ENCODE measurements around the gene TRIM43.
"Not testable (repeated sequence)": the region's sequence is repeated elsewhere in the genome, so short reads cannot be mapped to it uniquely, and the experiment has no call there.

The TRIM43 gene

DNA sequence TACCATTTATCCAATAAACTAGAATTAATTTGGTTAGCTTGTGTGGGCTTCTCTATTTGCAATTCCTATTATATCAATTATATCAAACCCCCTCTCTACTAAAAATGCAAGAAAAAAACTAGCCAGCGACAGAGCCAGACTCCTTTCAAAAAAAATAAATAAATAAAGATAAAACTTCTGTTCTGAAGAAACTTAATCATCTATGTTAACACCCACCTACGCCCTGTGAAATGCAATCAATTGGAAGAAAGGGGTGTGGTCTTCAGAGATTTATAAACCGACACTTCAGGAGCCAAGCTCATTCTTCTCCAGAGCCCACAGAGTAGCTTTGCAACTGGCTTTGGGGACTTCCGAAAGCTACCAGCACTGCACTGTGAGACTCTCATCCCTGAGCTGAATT is at the start of gene TRIM43:
TRIM43 (plus strand) TSS at position 301 of the 400 bp plus-strand sequence. CDS start 2,023 bp downstream, outside the sequence.
- not testable (repeated sequence) for DNase-seq

DNA sequence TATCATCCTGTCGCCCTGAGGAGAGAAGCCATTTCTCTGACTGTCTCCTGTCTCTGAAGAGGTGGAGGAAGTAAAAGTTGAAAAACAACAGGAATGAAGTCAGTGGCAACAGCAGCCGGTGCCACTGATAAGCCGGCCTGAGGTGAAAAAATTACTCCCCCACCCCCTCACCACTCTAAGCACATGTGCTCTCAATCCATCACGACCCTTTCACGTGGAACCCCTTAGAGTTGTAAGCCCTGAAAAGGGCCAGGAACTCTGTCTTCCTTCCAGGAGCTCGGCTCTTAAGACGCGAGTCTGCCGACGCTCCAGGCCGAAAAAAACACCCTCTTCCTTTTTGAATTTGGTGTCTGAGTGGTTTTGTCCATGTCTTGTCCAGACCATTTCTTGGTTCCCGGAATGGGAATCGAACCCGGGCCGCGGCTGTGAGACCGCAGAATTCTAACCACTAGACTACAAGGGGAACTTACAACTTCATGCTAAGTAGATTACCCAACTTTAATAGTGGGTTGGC is 40.7 kb upstream of the TRIM43 start:
- no peak for DNase-seq

DNA sequence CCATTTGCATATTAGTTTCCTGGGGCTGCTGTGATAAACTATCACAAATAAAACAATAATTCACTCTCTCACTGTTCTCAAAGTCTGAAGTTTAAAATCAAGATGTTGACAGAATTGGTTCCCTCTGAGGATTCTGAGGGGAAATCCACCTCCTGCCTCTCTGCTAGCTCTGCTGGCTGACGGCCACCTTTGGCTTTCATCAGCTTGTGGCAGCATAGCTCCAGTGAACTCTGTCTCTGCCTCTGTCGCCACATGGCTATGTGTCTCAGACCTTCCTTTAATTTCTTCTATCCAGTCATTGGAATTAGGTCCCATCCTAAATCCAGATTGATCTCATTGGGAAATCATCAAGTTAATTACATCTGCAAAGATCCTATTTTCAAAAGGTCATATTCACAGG is 38.9 kb upstream of the TRIM43 start:
- DNase-seq, result no peak

DNA sequence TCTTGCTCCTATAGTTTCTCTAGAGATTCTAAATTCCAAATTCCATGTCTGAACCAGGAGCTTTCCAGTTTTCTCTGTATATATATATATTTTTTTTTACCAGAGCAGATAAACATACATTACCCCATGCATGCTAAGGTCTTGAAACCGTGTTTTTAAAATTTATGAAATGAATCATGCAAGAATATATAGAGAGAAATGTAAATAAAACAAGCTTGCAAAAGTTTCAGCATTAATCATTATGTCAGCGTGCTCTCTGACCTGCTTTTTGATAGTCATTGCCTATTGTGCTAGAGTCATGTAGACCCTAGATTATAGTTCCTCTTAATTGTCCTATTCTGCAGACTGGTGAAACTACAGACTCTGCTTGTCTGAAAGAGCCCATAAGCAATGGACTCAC is 22.6 kb upstream of the TRIM43 start:
- no peak for DNase-seq

DNA sequence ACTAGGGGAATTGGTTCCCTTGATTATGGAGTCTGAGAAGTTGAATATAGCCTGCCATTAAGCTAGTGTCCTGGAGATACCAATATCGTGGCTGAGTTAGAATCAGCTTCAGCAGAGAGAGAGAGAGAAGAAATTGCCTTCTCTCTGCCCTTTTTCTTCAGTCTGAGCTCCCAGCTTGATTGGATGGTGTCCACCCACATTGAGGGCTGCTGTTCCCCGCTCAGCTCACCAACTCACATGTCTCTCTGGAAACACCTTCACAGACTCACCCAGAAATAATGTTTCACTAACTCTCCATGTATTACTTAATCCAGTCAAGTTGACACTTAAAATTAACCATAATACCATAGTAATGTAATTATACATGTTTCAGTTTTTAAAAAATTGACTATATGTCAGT is 17.9 kb upstream of the TRIM43 start:
- no peak for DNase-seq

DNA sequence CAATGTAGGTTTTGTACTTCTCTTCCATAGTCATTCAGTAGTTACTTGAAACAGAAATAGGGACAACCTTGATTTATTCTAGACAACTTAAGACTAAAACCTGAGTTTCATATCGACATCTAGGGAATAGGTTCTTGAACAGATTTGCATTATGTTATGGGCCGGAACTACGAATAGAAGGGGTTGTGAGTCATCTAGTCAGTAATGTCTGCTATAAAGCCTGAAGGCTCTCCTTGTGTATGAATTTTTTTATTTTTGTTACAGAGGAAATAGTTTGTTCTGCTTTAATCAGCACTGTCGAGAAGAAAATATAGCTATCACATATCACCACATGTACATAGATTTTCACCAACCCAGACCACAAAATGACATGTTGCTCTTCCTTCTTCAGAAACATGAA is 17.3 kb upstream of the TRIM43 start:
- no peak for DNase-seq

DNA sequence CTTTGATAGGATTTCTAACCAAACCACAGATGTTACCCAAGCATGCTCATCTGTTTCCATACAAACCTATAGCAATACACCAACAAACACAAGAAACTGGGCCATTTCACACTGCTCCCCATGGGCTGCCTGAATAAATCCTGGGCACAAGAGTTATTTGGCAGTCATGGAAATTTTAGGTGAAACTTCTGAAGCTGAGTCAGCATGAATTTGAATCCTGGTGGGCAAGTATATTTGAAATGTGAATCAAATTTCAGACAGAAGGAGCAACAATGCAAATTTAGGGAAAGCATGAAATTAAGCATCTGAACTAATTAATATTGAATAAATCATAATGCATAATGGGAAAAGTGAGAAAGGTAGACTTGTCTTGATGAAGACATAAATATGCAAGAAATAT is 15.9 kb upstream of the TRIM43 start:
- no peak for DNase-seq

DNA sequence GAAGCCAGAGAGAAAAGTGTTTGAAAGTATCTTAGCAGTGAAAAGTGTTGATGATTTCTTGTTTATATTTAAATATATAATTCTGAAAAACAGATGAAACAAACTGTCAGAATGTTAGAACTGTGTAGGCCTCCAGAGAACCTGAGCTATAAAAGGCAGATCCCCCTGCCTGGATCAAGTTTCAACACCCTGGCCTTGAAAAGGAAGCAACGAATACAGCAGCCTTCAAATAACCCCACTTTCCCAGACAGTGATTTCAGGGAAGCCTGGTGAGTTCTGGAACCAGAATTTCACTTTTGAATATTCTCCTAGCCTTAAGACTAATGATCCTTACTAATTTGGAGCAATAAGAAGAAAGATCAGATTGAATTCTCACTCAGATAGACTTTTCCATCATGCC is 13.3 kb upstream of the TRIM43 start:
- no peak for DNase-seq

DNA sequence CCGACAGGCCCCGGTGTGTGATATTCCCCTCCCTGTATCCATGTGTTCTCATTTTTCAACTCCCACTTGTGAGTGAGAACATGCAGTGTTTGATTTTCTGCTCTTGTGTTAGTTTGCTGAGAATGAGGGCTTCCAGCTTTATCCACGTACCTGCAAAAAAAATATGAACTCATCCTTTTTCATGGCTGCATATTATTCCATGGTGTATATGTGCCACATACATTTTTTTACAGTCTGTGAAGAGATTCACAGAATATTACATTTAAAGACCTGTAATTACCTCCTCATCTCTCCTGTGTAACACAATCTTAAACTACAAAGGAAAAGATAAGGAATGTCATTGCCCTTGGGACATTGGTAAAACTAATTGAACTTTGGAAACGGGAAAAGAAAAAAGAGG is 8.3 kb upstream of the TRIM43 start:
- not testable (repeated sequence) for DNase-seq

DNA sequence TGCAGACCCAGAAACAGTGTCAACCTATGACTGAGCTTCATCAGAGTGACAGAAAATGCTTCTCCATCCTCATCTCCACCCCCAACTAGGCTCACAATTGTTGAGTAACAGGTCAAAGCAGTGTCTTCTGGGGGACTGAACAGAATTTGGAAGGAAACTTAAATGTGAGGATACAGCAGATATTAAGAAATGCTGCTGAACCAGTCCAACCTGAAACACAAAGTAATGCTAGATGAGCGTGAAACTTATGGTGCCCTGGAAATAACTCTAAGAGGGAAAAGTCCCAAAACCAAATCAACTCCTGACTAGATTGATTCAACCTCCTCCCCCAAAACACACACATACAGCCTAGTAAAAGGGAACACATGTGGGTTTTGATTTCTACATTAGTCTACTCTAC is 7.5 kb upstream of the TRIM43 start:
- not testable (repeated sequence) for DNase-seq

DNA sequence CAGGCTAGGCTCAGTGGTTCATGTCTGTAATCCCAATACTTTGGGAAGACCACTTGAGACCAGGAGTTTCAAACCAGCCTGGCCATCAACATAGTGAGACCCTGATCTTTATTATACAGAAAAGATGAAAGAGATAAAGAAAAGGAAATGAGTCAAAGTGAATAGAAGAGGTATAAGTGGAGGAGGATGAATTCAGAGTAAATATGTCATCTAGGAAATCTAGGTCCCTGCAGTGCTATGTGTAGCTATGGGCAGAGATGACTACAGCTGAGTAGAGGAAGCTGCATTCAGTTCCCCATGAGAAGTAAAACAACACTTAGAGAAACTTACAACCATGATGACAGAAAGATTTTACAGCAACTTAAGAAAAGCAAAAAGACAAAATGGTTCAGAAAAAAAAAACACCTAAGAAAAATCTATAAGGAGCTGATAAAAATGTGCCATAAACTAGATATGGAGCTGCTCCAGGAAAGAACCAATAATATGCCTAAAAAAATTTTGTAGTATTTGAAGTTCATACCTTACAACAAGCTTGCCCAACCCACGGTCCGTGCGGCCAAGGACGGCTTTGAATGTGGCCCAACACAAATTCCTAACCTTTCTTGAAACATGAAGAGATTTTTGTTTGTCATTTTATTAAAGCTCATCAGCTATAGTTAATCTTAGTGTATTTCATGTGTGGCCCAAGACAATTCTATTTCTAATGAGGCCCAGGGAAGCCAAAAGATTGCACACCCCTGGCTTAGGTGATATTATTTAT is 1.8 kb upstream of the TRIM43 start:
- DNase-seq, result not testable (repeated sequence)

DNA sequence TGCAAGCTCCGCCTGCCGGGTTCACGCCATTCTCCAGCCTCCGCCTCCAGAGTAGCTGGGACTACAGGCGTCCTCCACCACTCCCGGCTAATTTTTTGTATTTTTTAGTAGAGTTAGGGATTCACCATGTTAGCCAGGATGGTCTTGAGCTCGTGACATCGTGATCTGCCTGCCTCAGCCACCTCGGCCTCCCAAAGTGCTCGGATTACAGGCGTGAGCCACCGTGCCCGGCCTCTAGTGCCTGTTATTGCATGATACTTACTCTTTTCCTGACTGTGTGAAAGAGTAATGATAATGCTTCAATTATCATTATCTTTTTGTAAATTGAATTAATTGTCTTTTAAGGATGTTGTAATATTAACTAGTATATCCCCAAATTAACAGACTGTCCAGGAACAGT is 1.2 kb downstream of the TRIM43 start:
- DNase-seq, result not testable (repeated sequence)

DNA sequence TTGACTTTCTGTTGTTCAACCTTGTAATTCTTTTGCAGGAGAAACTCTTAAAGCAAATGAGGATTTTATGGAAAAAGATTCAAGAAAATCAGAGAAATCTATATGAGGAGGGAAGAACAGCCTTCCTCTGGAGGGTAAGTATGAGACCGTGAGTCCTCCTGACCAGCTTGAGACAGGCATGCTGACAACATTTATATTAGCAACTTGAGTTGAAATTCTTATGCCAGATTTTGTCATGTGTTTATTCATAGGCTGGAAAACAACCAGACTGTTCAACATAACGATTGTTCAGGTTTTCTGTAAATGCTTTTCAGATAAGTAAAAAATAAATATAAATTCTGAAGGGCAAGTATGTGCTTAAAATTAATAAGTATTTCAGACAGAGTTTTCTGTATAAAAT is 3.2 kb downstream of the TRIM43 start:
- not testable (repeated sequence) for DNase-seq

DNA sequence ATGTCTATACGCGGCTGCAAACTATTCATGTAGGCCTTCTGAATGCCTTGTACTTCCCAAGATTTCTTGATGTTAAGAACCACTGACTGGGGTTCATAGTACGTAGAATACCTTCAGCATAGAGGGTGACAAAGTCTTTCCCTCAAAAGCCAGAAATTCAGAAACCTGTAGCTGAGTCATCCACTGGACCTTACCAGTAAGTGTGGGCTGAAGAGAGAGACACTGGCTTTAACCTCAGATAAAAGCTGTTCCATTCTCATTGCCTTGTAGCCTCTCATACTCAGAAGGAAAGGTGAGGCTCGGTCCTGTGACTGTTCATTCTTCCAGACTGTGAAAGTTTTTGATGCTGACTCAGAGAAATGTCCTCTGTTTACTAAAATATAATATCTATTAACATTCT is 9.5 kb downstream of the TRIM43 start:
- DNase-seq, result not testable (repeated sequence)

DNA sequence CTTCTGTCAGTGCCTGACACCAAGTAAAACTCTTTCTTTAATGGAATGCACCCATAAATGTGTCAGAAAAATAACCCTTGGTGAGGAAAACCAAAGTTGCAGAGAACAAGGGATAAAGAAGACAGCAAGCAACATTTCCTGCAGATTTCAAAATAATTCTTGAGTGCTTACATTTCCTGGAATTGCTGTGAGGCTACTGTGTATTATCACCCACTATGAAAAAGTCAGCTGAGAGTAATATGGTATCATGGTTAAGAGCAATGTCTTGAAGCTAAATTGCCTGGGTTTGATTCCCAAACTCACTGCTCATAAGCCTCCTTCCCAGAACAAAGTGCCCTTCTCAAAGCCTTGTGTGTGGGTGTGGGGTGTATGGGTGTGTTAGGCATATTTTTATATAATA is 10.3 kb downstream of the TRIM43 start:
- DNase-seq, result not testable (repeated sequence)

DNA sequence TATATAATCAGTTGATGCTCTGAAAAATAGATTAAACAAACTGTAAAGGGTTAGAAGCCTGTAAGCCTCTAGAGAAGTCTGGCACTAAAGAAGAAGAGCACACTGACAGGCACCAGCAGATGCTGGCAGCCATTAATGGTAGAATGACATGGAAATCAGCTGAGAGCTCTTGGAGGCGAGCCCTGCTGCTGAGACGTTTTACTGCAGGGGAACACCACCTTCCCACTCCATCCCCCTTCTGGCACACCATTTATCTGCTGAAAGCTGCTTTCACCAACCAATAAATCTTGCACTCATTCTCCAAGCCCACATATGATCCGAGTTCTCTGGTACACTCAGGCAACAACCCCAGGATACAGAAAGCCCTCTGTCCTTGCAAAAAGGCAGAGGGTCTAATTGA is 16.6 kb downstream of the TRIM43 start:
- not testable (repeated sequence) for DNase-seq

DNA sequence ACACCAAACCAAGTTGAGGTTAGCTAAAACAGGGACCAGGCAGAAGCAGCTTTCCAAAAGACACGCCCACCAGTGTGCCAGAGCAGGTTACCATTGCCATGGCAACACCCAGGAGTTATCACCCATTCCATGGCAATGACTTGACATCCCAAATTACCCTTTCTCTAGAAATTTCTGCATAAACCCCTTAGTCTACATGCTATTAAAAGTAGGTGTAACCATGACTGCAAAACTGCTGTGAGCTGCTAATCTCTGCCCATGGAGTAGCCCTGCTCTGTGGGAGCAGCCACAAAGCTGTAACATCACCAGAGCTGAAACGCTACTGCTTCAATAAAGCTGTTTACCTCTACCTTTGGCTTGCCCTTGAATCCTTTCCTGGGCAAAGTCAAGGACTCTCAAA is 18.0 kb downstream of the TRIM43 start:
- DNase-seq, result not testable (repeated sequence)

DNA sequence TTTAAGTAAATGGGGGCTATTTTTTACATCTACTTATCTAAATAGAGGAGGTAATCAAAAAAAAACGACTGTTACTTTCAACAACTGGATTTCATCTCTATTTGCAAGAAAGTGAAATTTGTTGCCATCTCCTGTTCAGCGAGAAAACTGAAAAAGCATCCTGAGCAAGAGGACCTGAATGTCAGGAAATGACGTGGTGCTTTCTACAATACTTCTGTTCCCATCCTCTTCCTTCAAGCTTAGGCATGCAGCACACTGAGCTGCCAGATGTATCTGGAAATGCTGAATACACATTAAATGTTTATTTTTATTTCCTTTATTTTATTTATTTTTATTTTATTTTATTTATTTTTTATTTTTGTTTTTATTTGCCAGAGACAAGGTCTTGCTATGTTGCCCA is 21.2 kb downstream of the TRIM43 start:
- not testable (repeated sequence) for DNase-seq

DNA sequence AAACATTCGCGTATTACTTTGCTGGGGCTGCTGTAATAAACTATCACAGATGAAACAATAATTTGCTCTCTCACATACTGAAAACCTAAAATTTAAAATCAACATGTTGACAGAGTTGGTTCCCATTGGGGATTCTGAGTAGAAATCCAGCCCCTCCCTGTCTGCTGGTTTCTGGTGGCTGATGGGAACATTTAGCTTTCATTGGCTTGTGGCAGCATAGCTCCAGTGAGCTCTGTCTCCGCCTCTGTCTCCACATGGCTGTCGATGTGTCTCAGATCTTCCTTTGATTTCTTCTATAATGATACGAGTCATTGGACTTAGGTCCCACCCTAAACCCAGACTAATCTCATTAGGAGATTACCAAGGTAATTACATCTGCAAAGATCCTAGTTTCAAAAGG is 30.9 kb downstream of the TRIM43 start:
- not testable (repeated sequence) for DNase-seq

DNA sequence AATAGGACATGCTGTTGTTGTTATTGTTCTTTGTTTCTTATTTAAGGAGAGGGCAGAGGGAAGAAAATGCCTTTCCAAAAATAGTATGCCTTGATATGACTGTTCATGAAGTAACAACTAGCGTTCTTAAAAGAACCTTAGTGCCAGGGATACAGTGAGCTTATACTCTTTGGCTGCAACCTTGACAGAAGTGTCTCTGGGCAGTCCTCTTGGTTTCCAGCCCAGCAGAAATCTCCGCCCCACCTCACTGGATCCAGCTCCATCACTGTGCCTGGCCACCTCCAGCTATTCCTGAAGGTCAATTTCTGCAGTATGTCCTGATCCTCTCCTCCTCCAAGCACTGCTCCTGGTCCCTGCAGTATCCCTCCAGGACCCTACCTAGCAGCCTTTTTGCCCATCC is 39.2 kb downstream of the TRIM43 start:
- DNase-seq, result not testable (repeated sequence)

DNA sequence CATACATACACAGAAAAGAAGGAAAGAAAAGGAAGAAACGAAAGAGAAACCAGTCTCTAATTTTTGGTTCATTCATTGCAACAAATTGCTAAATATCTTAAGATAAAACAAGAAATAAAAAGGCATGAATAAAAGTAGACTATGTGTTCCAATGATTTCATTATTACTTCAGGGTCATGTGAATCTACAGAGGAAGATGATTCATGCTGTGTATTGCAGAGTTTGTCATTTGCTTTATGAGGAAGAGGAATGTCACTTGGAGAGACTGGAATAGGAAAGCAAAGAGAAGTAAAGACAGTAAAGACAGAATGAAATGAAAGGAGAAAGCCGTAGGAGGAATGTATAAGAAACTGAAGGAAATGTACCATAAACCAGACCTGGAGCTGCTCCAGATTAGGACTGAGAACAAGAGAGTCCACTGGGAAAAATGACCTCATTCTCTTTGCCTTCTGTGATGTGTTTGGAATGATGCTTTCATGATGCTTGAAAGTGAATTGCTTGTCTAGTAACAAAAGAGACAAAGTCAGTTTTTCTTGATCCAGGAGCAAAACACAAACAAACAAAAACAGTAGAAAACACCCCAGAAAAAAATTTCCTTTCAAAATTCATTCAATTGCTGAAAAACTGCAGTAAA is 41.9 kb downstream of the TRIM43 start:
- not testable (repeated sequence) for DNase-seq

DNA sequence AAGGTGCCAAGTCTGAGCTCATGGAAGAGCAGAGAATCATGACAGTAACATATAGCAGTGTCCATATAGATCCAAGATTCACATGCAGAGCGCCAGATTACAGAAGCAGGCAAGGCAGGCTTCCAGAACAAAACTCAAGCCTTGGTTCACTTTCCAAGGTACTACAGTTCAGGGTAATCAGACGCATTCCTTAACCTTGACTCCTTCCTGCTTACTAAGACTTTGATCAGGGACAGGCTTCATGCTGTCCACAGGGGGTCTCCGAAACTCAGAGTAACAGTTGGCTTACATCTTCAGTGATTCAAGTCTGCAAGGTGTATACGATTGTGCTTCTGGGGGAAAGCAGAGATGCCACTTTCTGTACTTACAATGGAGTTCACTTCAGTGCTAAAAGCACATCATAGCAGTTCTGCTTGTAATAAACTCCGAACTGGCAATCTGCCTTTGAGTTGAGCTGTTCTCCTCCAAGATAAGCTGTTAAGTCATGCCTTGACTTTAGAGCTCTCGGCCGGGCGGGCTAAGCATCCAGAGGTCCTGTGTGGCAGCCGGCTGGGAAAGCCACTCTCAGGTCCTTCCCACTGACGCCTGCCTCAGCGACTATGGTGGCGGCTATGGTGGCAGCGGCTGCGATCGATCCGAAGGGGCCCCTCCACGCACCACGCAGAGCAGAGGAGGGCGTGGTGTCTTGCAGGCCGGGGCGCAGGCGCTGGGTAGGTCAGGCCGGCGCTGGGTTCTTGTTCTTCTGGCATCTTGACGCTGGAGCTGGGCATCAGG is 48.9 kb downstream of the TRIM43 start:
- not testable (repeated sequence) for DNase-seq

DNA sequence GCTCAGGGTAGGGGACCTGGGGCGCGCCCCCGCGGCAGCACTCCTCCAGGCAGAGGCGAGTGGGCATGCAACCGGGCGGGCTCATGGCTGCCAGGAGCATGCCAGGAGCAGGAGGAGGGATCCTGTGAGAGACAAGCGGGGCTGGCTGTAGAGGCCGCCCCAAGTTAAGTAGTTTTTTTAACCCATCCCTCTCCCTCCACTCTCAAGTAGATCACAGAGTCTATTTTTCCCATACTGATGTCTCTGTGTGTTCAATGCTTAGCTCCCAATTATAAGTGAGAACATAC is 49.4 kb downstream of the TRIM43 start:
- not testable (repeated sequence) for DNase-seq

DNA sequence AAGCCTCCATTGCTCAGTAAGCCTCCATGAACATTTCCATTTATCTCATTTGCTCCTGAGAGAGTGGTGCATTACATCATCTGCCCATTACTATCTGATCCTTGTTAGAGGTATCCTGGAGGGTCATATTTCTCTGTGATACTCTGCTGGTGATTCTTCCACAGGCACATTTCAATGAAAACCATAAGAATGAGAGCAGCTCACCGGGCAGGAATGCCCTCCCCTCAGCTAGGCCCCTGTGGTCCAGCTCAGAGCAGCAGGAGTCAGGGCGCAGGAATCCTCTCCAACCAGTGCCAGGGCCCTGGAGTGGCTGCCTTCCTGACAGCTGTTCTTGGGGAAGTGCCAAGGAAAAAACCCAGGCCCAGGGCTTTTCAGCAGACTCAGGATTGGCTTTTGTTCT is 50.0 kb downstream of the TRIM43 start:
- DNase-seq, result not testable (repeated sequence)
